Measurements from ENCODE around the gene MPIG6B.

MPIG6B gene

DNA sequence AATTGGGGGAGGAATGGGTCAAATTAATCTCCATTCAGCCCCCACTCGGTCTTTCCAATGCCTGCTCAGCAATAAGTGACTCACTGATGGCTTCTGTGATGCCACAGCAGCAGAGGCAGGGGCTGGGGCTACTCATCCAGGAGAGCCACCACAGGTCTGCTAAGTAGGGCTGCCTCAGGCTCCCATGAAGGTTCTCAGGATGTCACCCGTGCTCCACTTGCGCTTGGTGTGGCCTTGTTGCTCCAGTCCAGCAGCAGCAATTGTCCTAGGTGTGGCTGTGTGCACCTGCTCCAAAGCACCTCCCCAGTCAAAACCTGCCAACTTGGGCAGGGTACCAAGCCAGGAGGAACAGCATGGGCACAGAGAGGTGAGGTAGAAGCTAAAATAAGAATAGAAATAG lies 1.0 kb upstream of the MPIG6B start:
- DNase-seq (ENCODE audit: low read depth) = no peak

GRCh38 chr6:31723980-31724691 lies 963 bp downstream of the MPIG6B start:
- no peak for DNase-seq (ENCODE audit: low read depth)

GRCh38 chr6:31725502-31726350 lies 2.6 kb downstream of the MPIG6B start:
- no peak for DNase-seq (ENCODE audit: low read depth)

DNA sequence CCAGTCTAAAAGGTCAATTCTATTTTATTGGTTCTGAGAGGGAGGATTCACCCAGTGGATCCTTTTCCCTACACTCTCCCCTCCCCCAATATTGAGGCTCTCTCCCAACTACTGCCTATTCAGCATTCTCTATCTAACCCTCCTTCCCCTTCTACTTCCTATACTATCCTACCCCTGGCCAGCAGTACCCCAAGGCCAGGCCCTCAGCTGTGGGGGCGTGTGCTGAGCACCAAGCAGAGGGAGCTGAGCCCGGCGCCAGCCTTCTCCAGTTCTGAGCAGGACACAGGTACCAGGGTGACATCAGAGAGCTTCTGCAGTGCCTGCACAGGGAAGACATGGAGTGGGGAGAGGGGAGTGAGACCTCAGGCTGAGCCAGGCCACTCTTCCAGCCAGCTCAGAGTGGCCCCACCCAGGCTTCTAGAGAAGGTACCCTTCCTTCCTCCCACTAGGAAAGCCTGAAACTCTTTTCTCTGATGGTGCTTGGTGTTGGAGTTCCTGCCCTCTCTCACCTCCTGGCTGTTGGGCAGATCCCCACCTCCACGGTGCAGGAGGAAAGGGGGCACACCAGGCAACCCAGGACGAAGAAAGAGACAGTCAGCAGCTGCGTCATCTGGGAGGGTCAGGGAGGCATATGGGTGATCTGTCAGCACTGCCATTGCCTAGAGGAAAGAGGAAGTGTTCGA lies 4.0 kb downstream of the MPIG6B start:
- no peak for DNase-seq (ENCODE audit: low read depth)

DNA sequence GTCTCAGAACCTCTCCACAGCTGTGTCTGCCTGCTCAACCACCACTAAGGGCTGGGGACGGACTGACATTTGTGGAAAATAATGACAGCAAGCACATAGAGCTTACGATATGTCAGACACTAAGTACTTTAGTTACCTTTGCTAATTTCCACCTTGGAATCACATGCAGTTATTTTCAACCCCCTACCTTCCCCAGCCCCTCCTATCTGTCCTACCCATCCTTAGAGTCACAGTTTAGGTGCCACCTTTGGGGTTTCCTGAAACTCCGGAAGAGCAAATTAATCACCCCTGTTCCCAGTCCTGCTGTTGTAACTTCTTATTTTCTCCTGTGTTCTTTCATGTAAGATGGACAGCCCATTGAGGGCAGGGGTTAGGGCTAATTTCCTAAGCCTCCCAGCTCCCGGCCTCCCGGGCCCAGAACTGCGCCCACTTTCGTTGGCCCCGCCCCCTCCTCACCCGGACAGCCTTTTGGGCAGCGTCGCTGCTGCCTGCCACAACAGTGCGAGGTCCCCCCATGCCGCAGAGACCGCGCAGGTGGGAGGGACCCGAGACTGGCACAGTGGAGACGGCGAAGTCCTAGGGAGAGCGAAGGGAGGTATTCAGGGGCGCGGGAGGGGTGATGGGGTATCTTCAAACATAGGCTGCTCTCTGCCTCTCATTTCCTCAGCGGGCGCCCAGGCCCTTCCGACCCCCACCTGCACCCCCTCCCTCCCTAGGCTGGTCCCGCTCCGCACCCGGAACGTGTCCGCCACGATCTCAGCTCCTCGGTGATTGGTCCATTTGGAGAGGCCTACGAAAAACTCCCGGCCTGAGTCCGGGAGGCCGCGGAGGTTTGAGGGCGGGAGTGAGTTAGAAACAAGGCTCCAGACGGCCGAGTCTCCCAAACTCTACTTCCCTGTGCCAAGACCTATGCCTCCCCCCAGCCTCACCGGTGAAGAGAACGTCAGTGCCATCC lies 4.8 kb downstream of the MPIG6B start:
- DNase-seq (ENCODE audit: low read depth) = no peak

DNA sequence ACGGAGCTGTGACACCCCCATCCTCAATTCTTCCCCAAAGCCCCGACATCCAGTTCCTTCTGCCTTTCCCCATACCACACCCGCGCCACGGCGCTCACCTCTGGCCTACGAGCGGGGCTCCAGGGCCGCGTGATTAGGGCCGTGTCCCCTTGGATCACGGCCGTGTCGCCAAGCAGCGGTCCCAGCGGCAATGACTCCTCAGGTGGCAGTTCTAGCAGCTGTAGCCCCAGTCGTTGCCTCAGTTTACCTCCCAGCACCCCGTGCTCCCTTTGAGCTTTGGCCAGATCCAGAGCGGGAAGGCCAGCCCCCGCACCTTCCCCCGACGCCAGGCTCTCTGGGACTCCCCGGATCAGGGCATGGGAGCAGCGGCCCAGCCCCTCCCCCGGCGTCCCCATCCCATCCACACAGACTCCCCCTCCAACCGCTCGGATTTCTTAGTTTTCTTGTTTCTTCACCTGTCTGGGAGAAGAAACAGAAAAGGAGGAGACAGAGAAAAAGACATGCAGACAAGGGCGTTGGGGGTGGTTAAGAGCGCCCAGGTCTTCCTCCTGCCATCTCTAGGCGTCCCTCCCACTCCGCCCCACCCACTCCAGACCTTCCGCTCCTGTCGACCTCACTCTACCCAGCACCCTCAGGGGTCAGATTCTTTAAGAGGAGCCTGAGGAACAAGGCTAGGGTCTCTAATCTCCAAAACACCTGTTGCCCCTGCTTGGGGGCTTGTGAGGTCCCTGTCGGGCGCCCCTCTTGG lies 5.8 kb downstream of the MPIG6B start, which contains the start of gene DDAH2:
TSS of gene DDAH2 (minus strand) at position 533 of the 748 bp plus-strand sequence. CDS start at position 395, 138 bp downstream.
- no peak for DNase-seq (ENCODE audit: low read depth)

DNA sequence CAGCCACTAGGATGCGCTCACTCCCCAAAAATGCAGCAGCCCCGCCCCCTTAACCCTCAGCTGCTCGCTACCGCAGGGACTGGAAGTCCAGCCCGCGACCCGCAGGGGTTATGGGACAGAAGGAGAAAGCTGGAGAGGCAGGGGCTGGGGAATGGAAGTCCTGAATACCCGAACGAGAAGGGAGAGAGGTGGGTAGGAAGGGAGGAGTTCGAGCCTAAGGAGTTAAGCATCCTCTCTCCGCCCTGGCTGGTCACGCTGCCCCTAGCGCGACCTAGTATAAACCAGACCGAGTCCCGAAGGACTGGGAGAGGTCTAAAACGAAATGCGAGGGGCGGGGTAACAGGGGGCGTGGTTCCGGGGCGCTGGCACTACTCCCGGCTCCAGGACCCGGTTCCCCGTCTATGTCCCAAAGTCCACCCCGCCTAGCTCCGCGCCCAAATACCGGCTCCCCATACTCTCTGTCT lies 6.4 kb downstream of the MPIG6B start:
- DNase-seq (ENCODE audit: low read depth) = peak; percentile 56

GRCh38 chr6:31729979-31730630 lies 6.9 kb downstream of the MPIG6B start:
- DNase-seq (ENCODE audit: low read depth) = peak; percentile 48

DNA sequence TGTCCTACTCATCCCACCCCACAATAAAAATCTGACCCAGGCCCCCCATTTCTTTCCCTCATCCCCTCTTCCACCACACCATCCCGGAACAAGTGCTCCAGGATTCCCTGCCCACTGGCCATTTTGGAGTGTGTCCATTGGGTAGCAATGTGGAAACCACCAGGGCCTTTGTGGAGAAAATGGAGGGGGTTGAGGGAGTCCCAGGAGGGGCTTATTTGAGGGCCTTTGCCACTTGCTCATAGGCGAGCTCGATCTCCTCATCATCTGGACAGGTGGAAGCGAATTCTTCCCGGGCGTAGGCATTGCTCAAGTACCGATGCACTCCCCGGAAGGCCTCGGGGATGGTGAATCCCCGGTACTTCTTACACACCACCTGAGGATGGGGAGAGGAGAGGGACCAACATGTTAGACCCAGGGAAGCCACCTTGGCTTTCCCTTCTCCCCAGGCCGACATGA lies 7.5 kb downstream of the MPIG6B start:
- DNase-seq (ENCODE audit: low read depth) = no peak

GRCh38 chr6:31732029-31732428 lies 8.9 kb downstream of the MPIG6B start:
- no peak for DNase-seq (ENCODE audit: low read depth)

- no peak for DNase-seq (ENCODE audit: low read depth)
Measured at GRCh38 chr6:31733734-31734133, 10.6 kb downstream of the MPIG6B start.

DNA sequence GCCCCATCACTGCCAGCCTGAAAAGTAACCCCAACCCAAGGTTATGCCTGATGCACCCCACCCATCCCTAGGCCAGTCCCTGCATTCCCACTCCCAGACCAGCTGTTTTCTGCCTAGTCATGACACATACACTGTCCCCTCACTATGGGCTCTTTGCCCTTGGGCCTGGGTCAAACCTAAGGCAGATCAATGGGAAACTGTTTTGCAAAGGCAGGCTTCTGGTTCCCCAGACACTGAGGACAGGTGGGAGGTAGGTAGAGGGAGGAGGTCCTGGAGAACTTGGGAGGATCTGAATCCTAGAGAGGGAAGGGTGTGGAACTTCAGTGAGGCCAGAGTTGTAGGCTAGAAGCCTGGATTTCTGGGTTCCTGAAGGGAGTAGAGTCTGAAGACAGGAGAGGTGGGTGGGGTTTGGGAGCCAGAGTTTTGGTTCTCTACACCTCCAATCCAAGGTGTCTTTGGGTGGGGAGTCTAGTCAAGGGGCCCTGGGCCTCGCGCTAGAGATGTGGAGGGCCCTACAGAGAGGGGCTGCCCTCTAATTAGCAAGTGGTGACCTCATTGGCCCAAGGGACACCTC lies 11.2 kb downstream of the MPIG6B start:
- no peak for DNase-seq (ENCODE audit: low read depth)

GRCh38 chr6:31734821-31735406 lies 11.7 kb downstream of the MPIG6B start:
- no peak for DNase-seq (ENCODE audit: low read depth)

GRCh38 chr6:31736021-31736767 lies 13.0 kb downstream of the MPIG6B start, which contains the start of gene CLIC1:
TSS of gene CLIC1 (minus strand) at chr6:31736530. CDS start at chr6:31736300, 230 bp downstream.
- peak; percentile 58 for DNase-seq (ENCODE audit: low read depth)

- DNase-seq (ENCODE audit: low read depth) = no peak
Measured at GRCh38 chr6:31736768-31737314, 13.7 kb downstream of the MPIG6B start.

DNA sequence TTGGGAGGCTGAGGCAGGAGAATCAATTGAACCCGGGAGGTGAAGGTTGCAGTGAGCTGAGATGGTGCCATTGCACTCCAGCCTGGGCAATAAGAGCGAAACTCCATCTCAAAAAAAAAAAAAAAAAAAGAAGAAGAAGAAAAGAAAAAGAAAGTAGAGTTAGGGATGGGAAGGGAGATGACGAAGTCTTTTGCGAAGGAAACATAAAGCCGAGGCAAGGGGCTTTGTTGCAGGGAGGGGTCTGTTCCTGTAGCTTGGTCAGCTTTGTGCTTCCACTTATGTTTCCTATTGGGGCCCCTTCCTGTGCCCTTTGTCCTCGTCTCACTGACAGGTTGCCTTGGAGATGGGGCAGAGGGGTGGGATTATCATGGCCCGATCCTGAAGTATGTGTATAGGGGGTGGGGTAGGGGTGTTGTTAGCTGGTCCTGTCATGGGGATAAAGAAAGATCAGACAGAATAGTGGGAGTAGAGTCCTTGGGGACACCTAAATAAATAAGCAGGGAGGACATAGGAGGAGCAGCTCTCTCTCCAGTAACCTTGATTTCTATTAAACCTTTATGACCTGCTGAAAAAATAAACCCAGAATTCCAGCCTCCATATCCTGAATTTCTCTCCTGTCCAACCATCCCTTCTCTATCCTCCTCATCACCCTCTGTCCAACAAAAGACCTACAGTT lies 14.3 kb downstream of the MPIG6B start:
- DNase-seq (ENCODE audit: low read depth) = no peak

Data from stimulated activated CD8-positive, alpha-beta memory T cell treated with anti-CD3 and anti-CD28 coated beads, Interleukin-15, amount 100 ng/mL, for 24 hours (primary cell).